Measurements from ENCODE around the gene PTH1R.

PTH1R gene

DNA sequence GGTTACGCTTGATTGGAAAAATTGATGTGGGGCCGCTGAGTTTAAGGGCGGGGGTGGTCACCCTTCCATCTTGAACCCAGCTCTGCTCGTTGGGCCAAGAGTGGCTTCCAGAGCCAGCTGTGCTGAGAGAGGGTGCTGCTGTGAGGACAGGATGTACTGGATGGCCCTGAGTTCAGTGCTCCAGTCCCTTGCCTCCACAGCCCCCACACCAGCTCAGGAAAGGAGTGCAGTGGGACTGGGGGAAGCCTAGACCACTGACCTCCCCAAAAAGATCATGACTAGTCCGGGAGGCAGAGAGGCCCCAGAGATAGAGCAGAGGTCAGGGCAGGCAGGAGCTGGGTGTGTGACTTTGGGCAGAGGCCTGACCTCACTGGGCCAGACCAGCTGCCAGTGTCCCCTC is 4.0 kb upstream of the PTH1R start:
- H3K27ac ChIP-seq = no peak overlapping the region
- no peak for TF ChIP-seq ZFX (IDR thresholded peaks at IDR 0.05; ENCODE audit: borderline replicate concordance)
- TF ChIP-seq CTCF (IDR thresholded peaks at IDR 0.05) = no peak

GRCh38 chr3:46874430-46874829 is 3.1 kb upstream of the PTH1R start:
- H3K27ac ChIP-seq = no peak overlapping the region
- TF ChIP-seq ZFX (IDR thresholded peaks at IDR 0.05; ENCODE audit: borderline replicate concordance) (no peak), CTCF (IDR thresholded peaks at IDR 0.05) (no peak)

DNA sequence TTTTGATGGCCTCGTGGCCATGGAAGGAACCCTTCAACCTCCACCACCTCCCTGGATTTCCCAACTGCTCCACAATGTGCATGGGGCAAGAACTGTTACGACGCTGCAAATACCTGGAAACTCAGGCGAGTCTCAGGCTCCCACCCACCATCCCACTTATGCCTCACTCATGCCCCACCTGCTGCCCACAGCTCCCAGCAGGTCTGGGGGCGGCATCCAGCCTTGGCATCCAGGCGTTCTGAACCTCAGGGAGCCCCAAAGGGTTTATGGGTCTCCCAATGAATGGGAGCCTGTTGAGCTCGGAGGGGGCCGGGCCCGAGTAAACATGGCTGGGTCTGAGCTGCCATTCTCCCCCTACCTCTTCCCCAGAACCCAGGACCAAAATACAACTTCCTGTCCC is 2.0 kb upstream of the PTH1R start:
- H3K27ac ChIP-seq = no peak overlapping the region
- TF ChIP-seq CTCF (IDR thresholded peaks at IDR 0.05) = no peak
- no peak for TF ChIP-seq ZFX (IDR thresholded peaks at IDR 0.05; ENCODE audit: borderline replicate concordance)

DNA sequence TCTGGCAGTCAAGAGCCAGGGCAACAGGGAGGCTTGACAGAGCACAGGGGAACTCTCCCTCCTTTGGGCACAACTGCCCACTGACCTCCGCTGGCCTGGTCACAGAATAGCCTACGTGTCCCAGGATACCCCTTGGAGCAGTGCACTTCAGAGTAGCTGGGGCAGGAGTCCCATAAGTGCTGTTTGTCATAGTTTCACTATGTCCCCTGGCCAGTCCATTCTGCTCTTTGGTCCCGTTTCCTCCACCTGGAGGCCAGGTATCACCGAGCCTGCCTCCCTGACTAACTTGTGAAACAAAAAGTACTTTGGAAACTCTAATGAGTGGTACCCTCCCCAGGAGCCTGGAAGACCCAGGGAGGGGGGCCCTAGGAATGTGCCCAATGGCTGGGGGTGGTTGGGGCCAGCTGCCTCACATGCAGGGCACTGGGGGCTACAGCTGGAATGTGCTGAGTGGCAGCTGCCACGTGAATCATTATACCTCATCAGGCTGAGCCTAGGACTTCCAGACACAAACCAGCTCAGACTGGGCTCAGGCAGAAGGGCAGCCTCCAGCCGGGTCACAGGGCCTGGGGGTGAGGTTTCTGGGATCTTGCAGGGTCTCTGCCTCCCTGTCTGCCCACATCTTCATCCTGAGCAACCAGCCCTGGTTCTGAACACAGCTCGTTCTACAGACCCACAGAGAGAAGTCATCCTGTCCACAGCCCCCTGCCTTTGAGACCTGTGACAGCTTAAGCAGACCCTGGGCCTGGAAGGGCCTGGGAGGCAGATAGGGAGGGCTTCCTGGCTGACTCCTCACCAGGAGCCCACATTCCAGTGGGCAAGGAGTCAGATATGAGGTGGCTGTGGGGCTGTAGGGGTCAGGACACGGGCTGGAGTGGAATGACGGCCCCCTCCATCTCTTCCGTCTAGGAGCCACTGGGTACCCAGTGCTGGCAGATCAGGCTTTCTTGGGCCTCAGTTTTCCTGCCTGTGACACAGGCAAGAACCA is 914 bp upstream of the PTH1R start:
- TF ChIP-seq ZFX (IDR thresholded peaks at IDR 0.05; ENCODE audit: borderline replicate concordance) (no peak), CTCF (IDR thresholded peaks at IDR 0.05) (no peak)
- no peak overlapping the region for H3K27ac ChIP-seq

DNA sequence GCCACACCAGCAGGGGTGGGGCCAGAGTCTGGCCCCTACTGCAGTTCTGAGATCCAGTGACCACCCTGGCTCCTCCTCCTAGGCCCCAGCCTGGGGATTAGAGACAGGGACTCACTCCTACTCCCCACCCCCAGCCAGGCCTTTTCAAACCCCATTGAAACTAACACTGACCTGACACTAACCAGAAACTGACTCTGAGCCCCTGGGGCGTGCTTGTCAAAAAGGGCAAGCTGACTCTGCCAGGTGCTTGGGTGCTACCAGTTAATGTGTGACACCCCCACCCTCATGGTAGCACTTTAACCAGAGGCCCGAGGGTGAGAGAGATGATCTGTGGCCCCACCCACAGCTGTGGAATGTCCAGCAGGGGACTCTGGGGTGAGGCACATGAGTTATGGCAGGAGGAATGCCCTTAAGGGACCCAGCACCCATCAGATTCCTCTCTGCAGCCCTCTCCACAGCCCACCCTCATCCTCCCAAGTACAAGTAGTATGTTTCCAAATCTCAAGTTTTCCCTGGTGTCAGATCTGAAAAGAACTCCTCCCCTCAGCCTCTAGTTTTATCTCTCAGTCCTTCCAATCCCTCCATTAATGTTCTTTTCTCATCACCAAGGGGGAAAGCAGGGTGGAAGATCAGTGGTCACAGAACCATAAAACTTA is 1.4 kb downstream of the PTH1R start:
- TF ChIP-seq CTCF (IDR thresholded peaks at IDR 0.05) (no peak), ZFX (IDR thresholded peaks at IDR 0.05; ENCODE audit: borderline replicate concordance) (no peak)

GRCh38 chr3:46880884-46881595 is 3.5 kb downstream of the PTH1R start:
- no peak overlapping the region for H3K27ac ChIP-seq
- TF ChIP-seq CTCF (IDR thresholded peaks at IDR 0.05) = no peak
- TF ChIP-seq ZFX (IDR thresholded peaks at IDR 0.05; ENCODE audit: borderline replicate concordance) = no peak

More for the DNA sequence above, 1.4 kb downstream of the PTH1R start:
- H3K27ac ChIP-seq = no peak overlapping the region

All from 22Rv1 (cell line).